ENCODE measurements around the gene BLOC1S6. TPM values are rescaled to one million over a fixed set of nuclear protein-coding genes. Genes with fewer than 3 reads are reported as not detected.
A peak's percentile ranks its signal among the peaks of the same experiment; 100 is the strongest.

BLOC1S6 gene
- total RNA-seq, 1 experiment from 2014 or later, result 28.7 TPM

GRCh38 chr15:45573961-45574629 lies 13.1 kb upstream of the BLOC1S6 start:
- ATAC-seq, result peak; percentile 99
- H3K9me3 Mint-ChIP-seq, result no peaks in the 10 kb centered on the region
- ChIA-PET CTCF (interaction anchor here (0.6 to 2.1 kb wide), 52 partner anchors 8 to 427 kb away, joined by 3 to 55 read pairs (median 4); partner anchors contain the start of genes BLOC1S6 and SQOR), POLR2A (interaction anchor here (1.8 kb wide), 1 partner anchor 12 kb away, joined by 24 read pairs; the partner anchor contains the start of gene BLOC1S6)
- peaks cover 50% of the 10 kb centered on the region for H3K27me3 Mint-ChIP-seq (ENCODE audit: low read depth)
- H3K36me3 Mint-ChIP-seq, result no peaks in the 10 kb centered on the region
- peak overlapping the region; percentile 22; the same call in 1 of the 2 replicates for H3K4me3 Mint-ChIP-seq
- H3K4me1 Mint-ChIP-seq, result peaks cover 4% of the 10 kb centered on the region
- H3K27ac Mint-ChIP-seq, result no peak overlapping the region
- TF ChIP-seq CTCF (IDR thresholded peaks at IDR 0.05) (peak; percentile 55), ATF2 (CRISPR knock-in tag; IDR thresholded peaks at IDR 0.05; ENCODE audit: borderline replicate concordance, low read depth) (no peak), ZNF423 (CRISPR knock-in tag; IDR thresholded peaks at IDR 0.05) (peak; percentile 53; the same call in 1 of the 2 replicates), SOX15 (CRISPR knock-in tag; IDR thresholded peaks at IDR 0.05) (no peak), NR3C1 (CRISPR knock-in tag; conservative IDR thresholded peaks at IDR 0.05; ENCODE audit: low read depth) (no peak)
- TF ChIP-seq, protein P1, sequence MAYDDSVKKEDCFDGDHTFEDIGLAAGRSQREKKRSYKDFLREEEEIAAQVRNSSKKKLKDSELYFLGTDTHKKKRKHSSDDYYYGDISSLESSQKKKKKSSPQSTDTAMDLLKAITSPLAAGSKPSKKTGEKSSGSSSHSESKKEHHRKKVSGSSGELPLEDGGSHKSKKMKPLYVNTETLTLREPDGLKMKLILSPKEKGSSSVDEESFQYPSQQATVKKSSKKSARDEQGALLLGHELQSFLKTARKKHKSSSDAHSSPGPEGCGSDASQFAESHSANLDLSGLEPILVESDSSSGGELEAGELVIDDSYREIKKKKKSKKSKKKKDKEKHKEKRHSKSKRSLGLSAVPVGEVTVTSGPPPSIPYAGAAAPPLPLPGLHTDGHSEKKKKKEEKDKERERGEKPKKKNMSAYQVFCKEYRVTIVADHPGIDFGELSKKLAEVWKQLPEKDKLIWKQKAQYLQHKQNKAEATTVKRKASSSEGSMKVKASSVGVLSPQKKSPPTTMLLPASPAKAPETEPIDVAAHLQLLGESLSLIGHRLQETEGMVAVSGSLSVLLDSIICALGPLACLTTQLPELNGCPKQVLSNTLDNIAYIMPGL (CRISPR knock-in tag; IDR thresholded peaks at IDR 0.05), result no peak
- peak; percentile 92 for DNase-seq (ENCODE audit: low spot score)

DNA sequence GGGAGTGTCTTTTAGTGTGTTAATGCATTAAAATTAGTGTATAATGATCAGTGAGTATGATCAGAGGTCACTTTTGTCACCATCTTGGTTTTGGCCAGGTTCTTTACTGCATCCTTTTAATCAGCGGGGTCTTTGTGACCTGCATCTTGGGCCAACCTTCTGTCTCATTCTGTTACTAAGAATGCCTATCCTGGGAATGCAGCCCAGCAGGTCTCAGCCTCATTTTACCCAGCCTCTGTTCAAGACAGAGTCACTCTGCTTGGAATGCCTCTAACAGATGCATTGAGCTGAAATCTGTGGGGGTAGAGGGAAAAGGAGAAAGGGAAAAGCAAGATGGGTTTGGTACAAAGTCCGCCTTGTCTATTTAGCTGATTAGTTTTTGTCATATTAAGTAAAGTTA lies 5.3 kb upstream of the BLOC1S6 start:
- POLR2A ChIA-PET, result no interaction called here
- no peak overlapping the region for H3K27ac Mint-ChIP-seq
- peaks cover 35% of the 10 kb centered on the region for H3K27me3 Mint-ChIP-seq (ENCODE audit: low read depth)
- CTCF ChIA-PET, result no interaction called here
- H3K4me3 Mint-ChIP-seq, result no peak overlapping the region
- no peak for ATAC-seq
- TF ChIP-seq PRDM15 (CRISPR knock-in tag; IDR thresholded peaks at IDR 0.05) (no peak), SP1 (CRISPR knock-in tag; conservative IDR thresholded peaks at IDR 0.05) (no peak), NR1H2 (CRISPR knock-in tag; IDR thresholded peaks at IDR 0.05) (no peak), FOXP4 (CRISPR knock-in tag; IDR thresholded peaks at IDR 0.05) (no peak)
- H3K9me3 Mint-ChIP-seq, result no peaks in the 10 kb centered on the region
- H3K36me3 Mint-ChIP-seq, result no peaks in the 10 kb centered on the region
- H3K4me1 Mint-ChIP-seq, result peaks cover 9% of the 10 kb centered on the region
- DNase-seq (ENCODE audit: low spot score), result no peak

Data from WTC11 (cell line).